Measurements from ENCODE around the gene VN1R2.
"Not testable (repeated sequence)": the region's sequence is repeated elsewhere in the genome, so short reads cannot be mapped to it uniquely, and the experiment has no call there.

Gene VN1R2, protein sequence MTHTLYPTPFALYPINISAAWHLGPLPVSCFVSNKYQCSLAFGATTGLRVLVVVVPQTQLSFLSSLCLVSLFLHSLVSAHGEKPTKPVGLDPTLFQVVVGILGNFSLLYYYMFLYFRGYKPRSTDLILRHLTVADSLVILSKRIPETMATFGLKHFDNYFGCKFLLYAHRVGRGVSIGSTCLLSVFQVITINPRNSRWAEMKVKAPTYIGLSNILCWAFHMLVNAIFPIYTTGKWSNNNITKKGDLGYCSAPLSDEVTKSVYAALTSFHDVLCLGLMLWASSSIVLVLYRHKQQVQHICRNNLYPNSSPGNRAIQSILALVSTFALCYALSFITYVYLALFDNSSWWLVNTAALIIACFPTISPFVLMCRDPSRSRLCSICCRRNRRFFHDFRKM

DNA sequence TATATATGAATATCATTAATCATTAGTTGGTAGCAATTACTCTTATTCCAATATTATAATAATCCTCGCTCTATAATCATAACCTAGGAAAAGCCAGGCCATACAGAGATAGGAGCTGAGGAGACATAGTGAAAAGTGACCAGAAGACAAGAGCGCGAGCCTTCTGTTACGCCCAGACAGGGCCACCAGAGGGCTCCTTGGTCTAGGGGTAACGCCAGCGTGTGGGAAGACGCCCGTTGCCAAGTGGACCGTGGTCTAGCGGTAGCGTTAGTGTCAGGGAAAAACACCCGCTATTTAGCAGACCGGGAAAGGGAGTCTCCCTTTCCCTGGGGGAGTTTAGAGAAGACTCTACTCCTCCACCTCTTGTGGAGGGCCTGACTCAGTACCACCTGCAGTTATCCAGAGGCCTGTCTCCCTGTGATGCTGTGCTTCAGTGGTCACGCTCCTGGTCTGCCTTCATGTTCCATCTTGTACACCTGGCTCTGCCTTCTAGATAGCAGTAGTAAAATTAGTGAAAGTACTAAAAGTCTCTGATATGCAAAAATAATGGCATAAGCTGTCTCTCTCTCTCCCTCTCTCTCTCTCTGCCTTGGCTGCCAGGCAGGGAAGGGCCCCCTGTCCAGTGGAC, at the start of gene VN1R2:
Gene VN1R2, plus strand, starts transcription at position 578 of the 628 bp plus-strand sequence. CDS start 84 bp downstream, outside the sequence.
- DNase-seq (ENCODE audit: low spot score in 2 of 2); in situ Hi-C loops (cut with MboI; ENCODE audit: low sequenced_read_pairs): not testable (repeated sequence)

DNA sequence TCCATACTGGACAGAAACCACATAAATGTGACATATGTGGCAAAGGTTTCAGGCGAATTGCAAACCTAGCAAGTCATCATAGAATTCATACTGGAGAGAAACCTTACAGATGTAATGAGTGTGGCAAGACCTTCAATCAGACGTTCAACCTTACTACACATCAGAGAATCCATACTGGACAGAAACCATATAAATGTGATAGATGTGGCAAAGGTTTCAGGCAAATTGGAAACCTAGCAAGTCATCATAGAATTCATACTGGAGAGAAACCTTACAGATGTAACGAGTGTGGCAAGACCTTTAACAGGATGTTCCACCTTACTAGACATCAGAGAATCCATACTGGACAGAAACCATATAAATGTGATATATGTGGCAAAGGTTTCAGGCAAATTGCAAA, 46.5 kb upstream of the VN1R2 start:
- H3K4me1 ChIP-seq; H3K36me3 ChIP-seq (replicated peaks); H3K4me3 ChIP-seq; in situ Hi-C loops (cut with MboI; ENCODE audit: low sequenced_read_pairs); DNase-seq (ENCODE audit: low spot score in 2 of 2); H3K27me3 ChIP-seq (ENCODE audit: low read depth): not testable (repeated sequence)
- H3K9me3 ChIP-seq: peaks cover 11% of the 10 kb centered on the region; the same call in 1 of the 2 replicates

More for the DNA sequence above, at the start of gene VN1R2:
- not testable (repeated sequence) for H3K9me3 ChIP-seq; H3K27me3 ChIP-seq (ENCODE audit: low read depth); H3K4me3 ChIP-seq; H3K4me1 ChIP-seq; H3K36me3 ChIP-seq (replicated peaks)

DNA sequence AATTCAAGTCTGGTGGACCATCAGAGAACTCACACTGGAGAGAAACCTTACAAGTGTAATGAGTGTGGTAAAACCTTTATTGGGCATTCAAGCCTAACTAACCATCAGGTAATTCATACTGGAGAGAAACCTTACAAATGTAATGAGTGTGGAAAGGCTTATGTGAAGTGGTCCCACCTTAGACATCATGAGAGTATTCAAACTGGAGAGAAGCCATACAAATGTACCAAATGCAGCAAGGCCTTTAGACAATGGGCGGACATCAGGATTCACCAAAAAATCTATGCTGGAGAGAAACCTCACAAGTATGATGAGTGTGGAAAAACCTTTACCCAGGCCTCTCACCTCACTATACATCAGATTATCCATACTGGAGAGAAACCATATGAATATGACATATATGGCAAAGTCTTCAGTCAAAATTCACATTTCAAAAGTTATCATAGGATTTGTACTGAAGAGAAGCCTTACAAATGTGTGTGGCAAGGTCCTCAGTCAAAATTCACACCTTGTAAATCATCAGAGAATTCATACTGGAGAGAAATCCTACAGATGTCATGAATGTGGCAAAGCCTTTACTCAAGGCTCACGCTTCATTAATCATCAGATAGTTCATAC, 45.3 kb upstream of the VN1R2 start:
- Histone ChIP-seq H3K9me3 (peaks cover 11% of the 10 kb centered on the region; the same call in 1 of the 2 replicates), H3K27me3 (ENCODE audit: low read depth) (no peaks in the 10 kb centered on the region), H3K4me3 (no peak overlapping the region), H3K4me1 (no peaks in the 10 kb centered on the region), H3K36me3 (replicated peaks) (no peaks in the 10 kb centered on the region)
- in situ Hi-C loops (cut with MboI; ENCODE audit: low sequenced_read_pairs): no loop called here
- no peak for DNase-seq (ENCODE audit: low spot score in 2 of 2)

DNA sequence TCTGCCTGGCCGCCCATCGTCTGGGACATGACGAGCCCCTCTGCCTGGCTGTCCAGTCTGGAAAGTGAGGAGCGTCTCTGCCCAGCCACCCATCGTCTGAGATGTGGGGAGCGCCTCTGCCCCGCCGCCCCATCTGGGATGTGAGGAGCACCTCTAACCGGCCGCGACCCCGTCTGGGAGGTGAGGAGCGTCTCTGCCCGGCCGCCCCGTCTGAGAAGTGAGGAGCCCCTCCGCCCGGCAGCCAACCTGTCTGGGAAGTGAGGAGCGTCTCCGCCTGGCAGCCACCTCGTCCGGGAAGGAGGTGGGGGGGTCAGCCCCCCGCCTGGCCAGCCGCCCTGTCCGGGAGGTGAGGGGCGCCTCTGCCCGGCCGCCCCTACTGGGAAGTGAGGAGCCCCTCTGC, 35.4 kb upstream of the VN1R2 start:
- H3K4me1 ChIP-seq; H3K9me3 ChIP-seq; in situ Hi-C loops (cut with MboI; ENCODE audit: low sequenced_read_pairs); H3K27me3 ChIP-seq (ENCODE audit: low read depth); H3K36me3 ChIP-seq (replicated peaks); H3K4me3 ChIP-seq; DNase-seq (ENCODE audit: low spot score in 2 of 2): not testable (repeated sequence)

DNA sequence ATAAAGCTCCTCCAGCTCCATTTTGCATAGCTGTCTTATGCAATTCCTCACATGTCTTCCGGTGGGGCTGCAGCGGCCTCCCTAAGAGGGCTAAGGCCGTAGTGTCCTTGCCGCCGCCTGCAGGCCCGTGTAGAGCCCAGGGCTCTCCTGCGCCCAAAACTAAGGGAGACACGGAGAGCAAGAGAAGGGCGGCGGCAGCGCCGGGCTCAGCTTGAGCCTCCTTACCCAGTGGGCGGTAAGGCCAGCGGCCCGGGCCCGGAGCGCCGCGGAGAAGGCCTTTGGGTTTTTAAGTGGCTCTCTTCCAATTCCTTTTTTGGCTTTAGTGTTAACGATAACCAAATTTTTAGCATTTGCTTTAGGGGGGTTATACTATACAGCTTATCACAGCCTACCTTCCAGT, 33.5 kb upstream of the VN1R2 start:
- Histone ChIP-seq H3K4me3 (no peak overlapping the region), H3K27me3 (ENCODE audit: low read depth) (no peaks in the 10 kb centered on the region), H3K36me3 (replicated peaks) (no peaks in the 10 kb centered on the region), H3K9me3 (peaks cover 3% of the 10 kb centered on the region; the same call in 1 of the 2 replicates), H3K4me1 (no peaks in the 10 kb centered on the region)
- no peak for DNase-seq (ENCODE audit: low spot score in 2 of 2)
- in situ Hi-C loops (cut with MboI; ENCODE audit: low sequenced_read_pairs): no loop called here

DNA sequence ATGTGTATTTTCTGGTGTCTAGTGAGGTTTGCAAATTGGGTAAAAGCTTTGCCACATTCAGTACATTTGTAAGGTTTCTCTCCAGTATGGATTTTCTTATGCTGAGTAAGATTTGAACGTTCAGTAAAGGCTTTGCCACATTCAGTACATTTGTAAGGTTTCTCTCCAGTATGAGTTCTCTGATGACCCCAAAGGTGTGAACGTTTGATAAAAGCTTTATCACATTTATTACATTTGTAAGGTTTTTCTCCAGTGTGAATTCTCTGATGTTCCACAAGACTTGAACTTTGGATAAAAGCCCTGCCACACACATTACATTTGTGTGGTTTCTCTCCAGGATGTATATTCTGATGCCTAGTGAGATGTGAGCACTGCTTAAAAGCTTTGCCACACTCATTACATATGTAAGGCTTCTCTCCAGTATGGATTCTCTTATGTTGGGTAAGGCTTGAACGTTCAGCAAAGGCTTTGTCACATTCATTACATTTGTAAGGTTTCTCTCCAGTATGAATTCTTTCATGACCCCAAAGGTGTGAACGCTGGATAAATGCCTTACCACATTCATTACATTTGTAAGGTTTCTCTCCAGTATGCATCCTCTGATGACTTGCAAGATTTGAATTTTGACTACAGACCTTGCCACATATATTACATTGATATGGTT, 20.8 kb upstream of the VN1R2 start:
- no peak for DNase-seq (ENCODE audit: low spot score in 2 of 2)
- no peaks in the 10 kb centered on the region for H3K36me3 ChIP-seq (replicated peaks)
- in situ Hi-C loops (cut with MboI; ENCODE audit: low sequenced_read_pairs): no loop called here
- H3K4me3 ChIP-seq: no peak overlapping the region
- H3K27me3 ChIP-seq (ENCODE audit: low read depth): no peaks in the 10 kb centered on the region
- no peaks in the 10 kb centered on the region for H3K4me1 ChIP-seq
- H3K9me3 ChIP-seq: peaks cover 10% of the 10 kb centered on the region; the same call in 1 of the 2 replicates

DNA sequence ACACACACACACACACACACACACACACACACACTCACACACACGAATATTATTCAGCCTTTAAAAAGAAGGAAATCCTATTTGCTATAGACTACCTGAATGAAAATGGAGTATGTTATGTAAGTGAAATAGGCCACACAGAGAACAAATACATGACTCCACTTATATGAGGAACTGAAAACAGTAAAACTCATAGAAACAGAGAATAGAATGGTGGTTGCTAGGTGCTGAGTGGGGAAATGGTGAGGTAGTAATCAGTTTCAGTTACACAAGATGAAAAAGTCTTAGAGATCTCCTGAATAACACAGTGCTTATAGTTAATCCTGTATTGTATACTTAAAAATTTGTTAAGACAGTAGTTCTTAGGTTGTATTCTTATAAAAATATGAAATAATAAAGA, 11.6 kb upstream of the VN1R2 start:
- in situ Hi-C loops (cut with MboI; ENCODE audit: low sequenced_read_pairs): no loop called here
- Histone ChIP-seq H3K4me1 (no peaks in the 10 kb centered on the region), H3K36me3 (replicated peaks) (no peaks in the 10 kb centered on the region), H3K4me3 (no peak overlapping the region), H3K9me3 (0 out of 2 replicates have a peak, but pooled peaks cover 2% of the 10 kb centered on the region), H3K27me3 (ENCODE audit: low read depth) (no peaks in the 10 kb centered on the region)
- no peak for DNase-seq (ENCODE audit: low spot score in 2 of 2)

DNA sequence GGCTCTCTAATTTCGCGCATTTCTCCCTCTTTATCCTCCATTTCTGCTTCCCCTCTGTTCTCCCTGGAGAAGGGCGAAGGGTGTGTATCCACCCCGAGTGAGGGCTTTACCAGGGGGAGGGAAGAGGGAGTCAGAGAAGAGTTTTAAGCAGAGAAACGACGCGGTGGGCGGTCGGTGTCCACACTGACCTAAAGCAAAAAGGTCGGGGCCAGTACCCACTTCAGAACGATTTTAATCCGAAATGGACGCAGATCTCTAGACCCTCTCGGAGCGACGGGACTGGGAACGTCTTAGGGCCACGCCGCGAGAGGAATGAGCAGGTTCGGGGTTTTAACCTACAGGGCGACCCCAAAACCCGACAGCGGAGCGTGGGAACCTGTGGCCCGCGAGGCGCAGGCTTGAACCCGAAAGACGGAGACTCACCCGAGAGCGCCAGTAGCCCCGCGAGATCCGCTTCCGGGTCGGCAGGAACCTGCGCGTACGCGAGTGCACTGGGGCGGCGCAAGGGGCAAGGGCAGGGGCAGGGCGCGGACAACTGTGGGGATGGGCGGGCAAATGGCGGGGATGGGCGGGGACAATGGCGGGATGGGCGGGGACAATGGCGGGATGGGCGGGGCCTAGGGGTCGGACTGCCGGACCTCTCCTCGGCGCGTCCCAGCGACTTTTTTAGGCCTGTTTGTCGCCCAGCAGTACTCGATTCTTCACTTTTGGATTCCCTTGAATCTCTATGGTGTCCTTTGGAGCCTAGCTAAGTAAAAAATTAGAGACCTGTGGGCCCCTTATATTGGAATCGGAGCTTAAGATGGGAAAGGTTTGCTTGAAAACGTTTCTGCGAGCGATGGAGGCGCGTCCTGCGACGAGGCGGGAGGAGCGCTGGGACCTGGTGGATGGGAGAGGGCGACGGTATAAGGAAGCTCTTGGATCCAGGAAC, 3.4 kb upstream of the VN1R2 start, which contains the start of gene ZNF677:
Gene ZNF677, minus strand, starts transcription at position 463 of the 931 bp plus-strand sequence. CDS start 3,323 bp downstream, outside the sequence.
- DNase-seq (ENCODE audit: low spot score in 2 of 2): no peak
- no peak within 1 kb of the TSS for H3K4me3 ChIP-seq

DNA sequence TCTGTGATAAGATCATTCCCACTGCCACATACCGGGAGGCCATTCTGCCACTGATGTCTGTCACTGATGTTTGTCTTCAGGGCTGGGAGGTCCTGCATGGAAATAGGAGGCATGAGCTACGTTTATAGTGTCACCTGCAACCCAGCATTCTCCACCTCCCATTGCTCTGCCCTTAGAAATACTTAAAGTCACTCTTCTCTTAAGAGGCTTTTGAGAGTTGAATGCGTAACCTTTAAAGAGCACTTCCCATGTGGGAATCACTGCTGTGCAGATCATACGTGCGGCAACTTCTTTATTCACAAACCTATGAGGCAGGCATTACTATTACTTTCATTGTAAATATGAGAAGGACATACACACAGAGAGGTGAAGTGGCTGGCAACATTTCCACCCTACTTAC, 9.5 kb downstream of the VN1R2 start, which contains the start of gene VN1R4:
Gene VN1R4, minus strand, starts transcription at position 101 of the 400 bp plus-strand sequence. Its CDS starts 58 bp downstream, at position 43.
- in situ Hi-C loops (cut with MboI; ENCODE audit: low sequenced_read_pairs); H3K27me3 ChIP-seq (ENCODE audit: low read depth); DNase-seq (ENCODE audit: low spot score in 2 of 2); H3K9me3 ChIP-seq; H3K4me1 ChIP-seq; H3K36me3 ChIP-seq (replicated peaks); H3K4me3 ChIP-seq: not testable (repeated sequence)

More for the DNA sequence above, 3.4 kb upstream of the VN1R2 start, which contains the start of gene ZNF677:
- in situ Hi-C loops (cut with MboI; ENCODE audit: low sequenced_read_pairs): no loop called here
- Histone ChIP-seq H3K4me1 (no peaks in the 10 kb centered on the region), H3K9me3 (0 out of 2 replicates have a peak, but pooled peaks cover 2% of the 10 kb centered on the region), H3K27me3 (ENCODE audit: low read depth) (no peaks in the 10 kb centered on the region), H3K36me3 (replicated peaks) (no peaks in the 10 kb centered on the region)

DNA sequence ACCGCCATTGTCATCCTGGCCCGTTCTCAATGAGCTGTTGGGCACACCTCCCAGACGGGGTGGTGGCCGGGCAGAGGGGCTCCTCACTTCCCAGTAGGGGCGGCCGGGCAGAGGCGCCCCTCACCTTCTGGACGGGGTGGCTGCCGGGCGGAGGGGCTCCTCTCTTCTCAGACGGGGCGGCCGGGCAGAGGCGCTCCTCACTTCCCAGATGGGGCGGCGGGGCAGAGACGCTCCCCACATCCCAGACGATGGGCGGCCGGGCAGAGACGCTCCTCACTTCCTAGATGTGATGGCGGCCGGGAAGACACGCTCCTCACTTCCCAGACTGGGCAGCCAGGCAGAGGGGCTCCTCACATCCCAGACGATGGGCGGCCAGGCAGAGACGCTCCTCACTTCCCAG, 11.8 kb downstream of the VN1R2 start:
- H3K27me3 ChIP-seq (ENCODE audit: low read depth); H3K9me3 ChIP-seq; H3K36me3 ChIP-seq (replicated peaks); DNase-seq (ENCODE audit: low spot score in 2 of 2); H3K4me1 ChIP-seq; H3K4me3 ChIP-seq; in situ Hi-C loops (cut with MboI; ENCODE audit: low sequenced_read_pairs): not testable (repeated sequence)

DNA sequence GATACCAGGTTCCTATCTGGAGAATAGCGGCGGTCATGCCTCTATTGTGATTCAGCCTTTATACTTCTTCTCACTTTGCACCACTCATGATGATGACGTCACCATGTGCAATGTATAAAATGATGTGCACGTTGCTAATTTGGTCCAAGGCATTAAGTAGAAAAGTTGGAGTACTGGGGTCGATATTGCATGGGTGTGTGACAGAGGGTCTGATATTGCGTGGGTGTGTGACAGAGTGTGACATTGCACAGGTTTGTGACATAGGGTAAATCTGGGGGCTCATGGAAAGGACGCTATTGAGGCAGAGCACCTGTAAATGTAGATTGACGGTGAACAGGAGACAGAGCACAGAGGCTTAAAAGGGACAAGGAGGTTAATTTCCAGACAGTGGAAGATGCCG, 14.0 kb downstream of the VN1R2 start:
- in situ Hi-C loops (cut with MboI; ENCODE audit: low sequenced_read_pairs): no loop called here
- no peak overlapping the region for H3K4me3 ChIP-seq
- H3K9me3 ChIP-seq: no peaks in the 10 kb centered on the region
- no peak for DNase-seq (ENCODE audit: low spot score in 2 of 2)
- H3K27me3 ChIP-seq (ENCODE audit: low read depth): no peaks in the 10 kb centered on the region
- H3K36me3 ChIP-seq (replicated peaks): no peaks in the 10 kb centered on the region
- no peaks in the 10 kb centered on the region for H3K4me1 ChIP-seq

DNA sequence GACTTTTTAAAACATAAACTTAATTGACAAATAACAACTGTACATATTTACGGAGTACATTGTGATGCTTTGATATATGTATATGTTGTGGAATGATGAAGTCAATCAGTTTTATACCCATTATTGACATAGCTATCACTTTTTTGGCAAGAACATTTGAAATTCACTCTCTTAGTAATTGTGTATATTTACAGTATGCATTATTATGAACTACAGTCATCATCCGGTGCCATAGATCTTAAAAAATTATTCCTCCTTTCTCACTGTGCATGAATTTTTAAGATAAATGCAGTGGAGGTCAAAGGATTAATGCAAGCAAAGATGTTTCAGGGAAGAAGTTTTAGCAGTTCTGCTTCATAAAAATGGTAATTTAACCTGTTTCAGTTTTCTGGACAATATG, 17.4 kb downstream of the VN1R2 start:
- in situ Hi-C loops (cut with MboI; ENCODE audit: low sequenced_read_pairs): no loop called here
- Histone ChIP-seq H3K36me3 (replicated peaks) (no peaks in the 10 kb centered on the region), H3K27me3 (ENCODE audit: low read depth) (no peaks in the 10 kb centered on the region), H3K9me3 (no peaks in the 10 kb centered on the region), H3K4me3 (no peak overlapping the region), H3K4me1 (no peaks in the 10 kb centered on the region)
- DNase-seq (ENCODE audit: low spot score in 2 of 2): no peak

DNA sequence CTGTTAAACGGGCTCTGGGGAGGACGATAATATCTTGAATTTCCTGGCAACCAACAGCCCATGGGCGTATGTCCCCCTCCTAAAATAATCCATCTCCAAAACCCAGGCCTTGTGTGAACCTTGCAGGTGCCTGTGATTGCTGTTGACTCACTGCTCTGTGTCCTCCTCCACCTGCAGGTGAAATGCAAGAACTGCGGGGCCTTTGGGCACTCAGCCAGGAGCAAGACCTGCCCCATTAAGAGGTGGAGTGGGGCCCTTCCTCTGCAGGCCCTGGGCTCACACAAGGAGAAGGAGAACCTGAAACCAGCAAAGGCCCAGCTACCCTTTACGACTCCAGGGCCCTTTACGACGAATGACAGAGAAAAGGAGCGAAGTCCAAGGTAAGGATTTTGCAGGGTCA, 23.9 kb downstream of the VN1R2 start:
- H3K9me3 ChIP-seq; H3K4me1 ChIP-seq; H3K27me3 ChIP-seq (ENCODE audit: low read depth); in situ Hi-C loops (cut with MboI; ENCODE audit: low sequenced_read_pairs); H3K36me3 ChIP-seq (replicated peaks); H3K4me3 ChIP-seq: not testable (repeated sequence)
- peak in 1 of 2 experiments; percentile 12 for DNase-seq (ENCODE audit: low spot score in 2 of 2)
